ES-I3 (cell line): ENCODE measurements around the gene FRMD4A.

ENCODE experiments used
- H3K36me3 ChIP-seq: 2 replicates; pipeline ENCODE4 v1.6.1; 2013; ENCODE audit warnings: mild to moderate bottlenecking, low read length, control low read depth, moderate library complexity; ENCODE audit not compliant: insufficient read depth
- H3K4me1 ChIP-seq: 2 replicates; pipeline ENCODE4 v1.6.1; 2013; ENCODE audit warnings: mild to moderate bottlenecking, control low read depth, low read length; ENCODE audit not compliant: insufficient read depth
- H3K9ac ChIP-seq: 2 replicates; pipeline ENCODE4 v1.6.1; 2013; ENCODE audit warnings: low read depth, mild to moderate bottlenecking, low read length, moderate library complexity
- H3K9me3 ChIP-seq: 2 replicates; pipeline ENCODE4 v1.6.1; 2013; ENCODE audit warnings: mild to moderate bottlenecking, low read length, moderate library complexity; ENCODE audit not compliant: control insufficient read depth, insufficient read depth

The FRMD4A gene

GRCh38 chr10:13815756-13816155 is 515.0 kb downstream of the FRMD4A start:
- H3K4me1 ChIP-seq = peaks cover 7% of the 10 kb centered on the region; the same call in 1 of the 2 replicates
- H3K9ac ChIP-seq = no peak overlapping the region
- H3K9me3 ChIP-seq = peaks cover 14% of the 10 kb centered on the region
- H3K36me3 ChIP-seq = no peaks in the 10 kb centered on the region; the same call in 1 of the 2 replicates

- Histone ChIP-seq H3K9ac (no peak overlapping the region), H3K36me3 (no peaks in the 10 kb centered on the region; the same call in 1 of the 2 replicates), H3K9me3 (peaks cover 14% of the 10 kb centered on the region), H3K4me1 (peaks cover 24% of the 10 kb centered on the region)
These were observed 517.2 kb downstream of the FRMD4A start for GRCh38 chr10:13813550-13813949.

GRCh38 chr10:13812804-13813203 is 517.9 kb downstream of the FRMD4A start:
- H3K9me3 ChIP-seq = peaks cover 14% of the 10 kb centered on the region
- no peaks in the 10 kb centered on the region; the same call in 1 of the 2 replicates for H3K36me3 ChIP-seq
- peaks cover 24% of the 10 kb centered on the region for H3K4me1 ChIP-seq
- no peak overlapping the region for H3K9ac ChIP-seq

GRCh38 chr10:13810568-13810967 is 520.2 kb downstream of the FRMD4A start:
- peaks cover 29% of the 10 kb centered on the region for H3K4me1 ChIP-seq
- H3K9me3 ChIP-seq = no peaks in the 10 kb centered on the region
- no peaks in the 10 kb centered on the region for H3K36me3 ChIP-seq
- H3K9ac ChIP-seq = no peak overlapping the region

- no peaks in the 10 kb centered on the region for H3K9me3 ChIP-seq
- no peak overlapping the region for H3K9ac ChIP-seq
- H3K4me1 ChIP-seq = peaks cover 29% of the 10 kb centered on the region
- H3K36me3 ChIP-seq = no peaks in the 10 kb centered on the region
These were observed 521.3 kb downstream of the FRMD4A start for GRCh38 chr10:13809427-13809826.

GRCh38 chr10:13808556-13809391 is 522.0 kb downstream of the FRMD4A start:
- Histone ChIP-seq H3K36me3 (no peaks in the 10 kb centered on the region), H3K9me3 (no peaks in the 10 kb centered on the region), H3K9ac (no peak overlapping the region), H3K4me1 (peaks cover 29% of the 10 kb centered on the region)

GRCh38 chr10:13806419-13806818 is 524.3 kb downstream of the FRMD4A start:
- Histone ChIP-seq H3K4me1 (peaks cover 28% of the 10 kb centered on the region), H3K36me3 (no peaks in the 10 kb centered on the region), H3K9me3 (no peaks in the 10 kb centered on the region), H3K9ac (no peak overlapping the region)

- Histone ChIP-seq H3K4me1 (peaks cover 12% of the 10 kb centered on the region), H3K9ac (no peak overlapping the region), H3K36me3 (no peaks in the 10 kb centered on the region; the same call in 1 of the 2 replicates), H3K9me3 (no peaks in the 10 kb centered on the region)
These were observed 526.9 kb downstream of the FRMD4A start for GRCh38 chr10:13803566-13804554.

- H3K9me3 ChIP-seq = no peaks in the 10 kb centered on the region
- H3K9ac ChIP-seq = no peak overlapping the region
- peaks cover 4% of the 10 kb centered on the region; the same call in 1 of the 2 replicates for H3K36me3 ChIP-seq
- 0 out of 2 replicates have a peak, but pooled peaks cover 9% of the 10 kb centered on the region for H3K4me1 ChIP-seq
These were observed 528.8 kb downstream of the FRMD4A start for GRCh38 chr10:13801907-13802288.

- no peak overlapping the region for H3K9ac ChIP-seq
- no peaks in the 10 kb centered on the region for H3K9me3 ChIP-seq
- peaks cover 8% of the 10 kb centered on the region; the same call in 1 of the 2 replicates for H3K4me1 ChIP-seq
- H3K36me3 ChIP-seq = peaks cover 4% of the 10 kb centered on the region; the same call in 1 of the 2 replicates
These were observed 529.4 kb downstream of the FRMD4A start for GRCh38 chr10:13801156-13801906.

- peaks cover 17% of the 10 kb centered on the region for H3K36me3 ChIP-seq
- H3K9me3 ChIP-seq = no peaks in the 10 kb centered on the region
- peaks cover 11% of the 10 kb centered on the region for H3K4me1 ChIP-seq
- H3K9ac ChIP-seq = no peak overlapping the region
These were observed 533.6 kb downstream of the FRMD4A start for GRCh38 chr10:13797164-13797563.

- Histone ChIP-seq H3K4me1 (peaks cover 11% of the 10 kb centered on the region), H3K9me3 (no peaks in the 10 kb centered on the region)
These were observed 534.8 kb downstream of the FRMD4A start for GRCh38 chr10:13795653-13796555.

GRCh38 chr10:13794992-13795612 is 535.6 kb downstream of the FRMD4A start:
- Histone ChIP-seq H3K36me3 (peaks cover 23% of the 10 kb centered on the region), H3K9me3 (no peaks in the 10 kb centered on the region), H3K4me1 (peaks cover 15% of the 10 kb centered on the region), H3K9ac (no peak overlapping the region)

More at GRCh38 chr10:13795653-13796555, 534.8 kb downstream of the FRMD4A start:
- Histone ChIP-seq H3K9ac (no peak overlapping the region), H3K36me3 (peaks cover 21% of the 10 kb centered on the region)
